T47D (cell line): Measurements from ENCODE around the gene KAT6B.

Experiments used
- DNase-seq, 2 experiments: peaks; one replicate each; pipeline versions ENCODE4 v3.0.0 to v3.0.0-alpha.2; 2011 to 2012; ENCODE audit warnings: low read depth in 1 of 2, low spot score in 1 of 2
- JUND ChIP-seq: IDR thresholded peaks from 2 replicates; pipeline ENCODE4 v1.6.1; 2012; ENCODE audit warnings: low read depth
- in situ Hi-C: cut with HindIII; loops from 2 replicates; pipeline ENCODE4 v1.10.0; 2016; ENCODE audit warnings: low sequenced_read_pairs, low pct_unique_long_range_greater_than_20kb

The KAT6B gene

GRCh38 chr10:74825371-74826141, 844 bp upstream of the KAT6B start:
- DNase-seq: no peak
- in situ Hi-C loops: no loop called here
- TF ChIP-seq JUND: no peak

GRCh38 chr10:74827045-74827441, 643 bp downstream of the KAT6B start:
- no peak for DNase-seq
- in situ Hi-C loops: no loop called here
- no peak for TF ChIP-seq JUND

GRCh38 chr10:74827694-74828093, 1.3 kb downstream of the KAT6B start:
- in situ Hi-C loops: no loop called here
- TF ChIP-seq JUND: no peak
- no peak for DNase-seq

GRCh38 chr10:74828946-74829345, 2.5 kb downstream of the KAT6B start:
- in situ Hi-C loops: no loop called here
- no peak for DNase-seq

GRCh38 chr10:74831518-74832120, 5.2 kb downstream of the KAT6B start:
- in situ Hi-C loops: no loop called here
- no peak for DNase-seq
- no peak for TF ChIP-seq JUND

More at GRCh38 chr10:74828946-74829345, 2.5 kb downstream of the KAT6B start:
- TF ChIP-seq JUND: no peak

GRCh38 chr10:74835963-74836362, 9.6 kb downstream of the KAT6B start:
- in situ Hi-C loops: no loop called here
- no peak for TF ChIP-seq JUND
- no peak for DNase-seq

GRCh38 chr10:74836877-74837276, 10.5 kb downstream of the KAT6B start:
- TF ChIP-seq JUND: no peak
- in situ Hi-C loops: no loop called here
- DNase-seq: no peak

- TF ChIP-seq JUND: no peak
- in situ Hi-C loops: no loop called here
- no peak for DNase-seq
Observed at GRCh38 chr10:74837743-74838142, 11.3 kb downstream of the KAT6B start.

- in situ Hi-C loops: no loop called here
- no peak for TF ChIP-seq JUND
- no peak for DNase-seq
Observed at GRCh38 chr10:74839708-74840107, 13.3 kb downstream of the KAT6B start.

GRCh38 chr10:74841265-74841973, 15.0 kb downstream of the KAT6B start:
- no peak for TF ChIP-seq JUND
- in situ Hi-C loops: no loop called here
- no peak for DNase-seq

GRCh38 chr10:74842301-74842954, 16.0 kb downstream of the KAT6B start:
- DNase-seq: no peak
- in situ Hi-C loops: no loop called here
- no peak for TF ChIP-seq JUND

- in situ Hi-C loops: no loop called here
- no peak for TF ChIP-seq JUND
- no peak for DNase-seq
Observed at GRCh38 chr10:74846958-74847357, 20.6 kb downstream of the KAT6B start.

GRCh38 chr10:74851831-74852230, 25.4 kb downstream of the KAT6B start:
- in situ Hi-C loops: no loop called here
- TF ChIP-seq JUND: no peak
- DNase-seq: no peak
